Skeletal muscle tissue (tissue), 4 donors: Measurements from ENCODE around the gene INHBC. TPM values are rescaled to one million over a fixed set of nuclear protein-coding genes. Genes with fewer than 3 reads are reported as not detected.

Source experiments
- H3K27ac ChIP-seq: one replicate; pipeline ENCODE4 v1.7.0; 2013; ENCODE audit warnings: mild to moderate bottlenecking, low read depth, low read length, inconsistent platforms
- H3K27me3 ChIP-seq, 3 donors: one replicate each; pipeline ENCODE4 v1.7.0; 2013; ENCODE audit warnings: low read length in 3 of 3; ENCODE audit not compliant: control insufficient read depth in 3 of 3, insufficient read depth in 3 of 3
- H3K36me3 ChIP-seq, 3 donors: one replicate each; pipeline ENCODE4 v1.7.0; 2013; ENCODE audit warnings: low read length in 3 of 3; ENCODE audit not compliant: control insufficient read depth in 3 of 3, insufficient read depth in 3 of 3
- H3K4me1 ChIP-seq, 3 donors: one replicate each; pipeline ENCODE4 v1.7.0; 2013; ENCODE audit warnings: low read length in 3 of 3, mild to moderate bottlenecking in 3 of 3; ENCODE audit not compliant: control insufficient read depth in 3 of 3, insufficient read depth in 3 of 3
- H3K4me3 ChIP-seq, 3 donors: one replicate each; pipeline ENCODE4 v1.7.0; 2013; ENCODE audit warnings: low read length in 3 of 3
- H3K9ac ChIP-seq, 3 donors: one replicate each; pipeline ENCODE4 v1.7.0; 2013; ENCODE audit warnings: low read length in 3 of 3, mild to moderate bottlenecking in 3 of 3, moderate library complexity in 2 of 3, low read depth in 1 of 3
- H3K9me3 ChIP-seq, 3 donors: one replicate each; pipeline ENCODE4 v1.7.0; 2013; ENCODE audit warnings: low read length in 3 of 3; ENCODE audit not compliant: control insufficient read depth in 3 of 3
- total RNA-seq: library from RNA; depleted of rRNA; stranded (reverse); fragments of >200 nt; gene quantifications from one replicate; pipeline ENCODE4 v1.2.3, GENCODE V29; 2014
- donor health status: Osteomylitis.

Gene INHBC
- total RNA-seq, 1 donor from 2014 or later, result not detected

DNA sequence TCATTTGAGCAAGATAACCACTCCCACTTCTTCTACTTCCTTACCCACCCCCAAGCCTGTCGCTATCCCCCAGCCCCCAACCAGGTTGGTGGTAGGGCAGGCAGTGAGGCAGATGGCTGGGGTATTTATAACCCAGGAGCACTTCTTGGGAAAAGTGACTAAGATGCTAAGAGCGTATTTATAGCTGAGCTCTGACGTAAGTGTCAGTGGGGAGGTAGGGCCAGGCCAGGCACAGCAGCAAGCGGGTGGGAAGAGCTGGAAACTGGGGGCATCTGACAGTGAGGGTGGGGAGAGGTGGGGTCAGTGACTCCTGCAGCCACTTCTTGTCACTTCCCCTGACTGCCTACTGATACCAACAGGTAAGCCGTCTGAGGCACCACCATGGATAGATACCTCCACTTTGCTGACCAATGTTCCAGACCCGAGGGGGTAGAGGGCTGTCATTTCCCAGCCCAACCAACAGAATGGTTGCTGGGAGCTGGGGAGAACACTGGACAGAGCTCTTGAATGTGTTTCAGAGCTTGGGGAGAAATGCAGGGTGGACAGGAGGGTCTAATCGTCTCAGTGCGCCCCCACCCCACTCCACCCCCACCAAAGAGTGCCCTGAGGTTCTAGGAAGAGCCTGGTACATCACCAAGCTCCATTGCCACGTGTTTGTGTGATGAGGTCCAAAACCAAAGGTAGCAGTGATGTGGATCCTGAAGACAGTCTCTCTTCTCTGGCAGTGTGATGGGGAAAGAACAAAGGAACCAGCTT, 17.8 kb downstream of the INHBC start:
- Histone ChIP-seq H3K4me3 (peak overlapping the region; percentile 54 to 69 (median 55)), H3K36me3 (no peaks in the 10 kb centered on the region), H3K9ac (peak overlapping the region; percentile 17 to 77 (median 70)), H3K4me1 (peaks cover 25 to 50% (median 41%) of the 10 kb centered on the region in 3 donors), H3K27ac (peak overlapping the region; percentile 90), H3K9me3 (no peaks in the 10 kb centered on the region), H3K27me3 (no peaks in the 10 kb centered on the region)

- Histone ChIP-seq H3K9me3 (no peaks in the 10 kb centered on the region), H3K27ac (peak overlapping the region; percentile 90), H3K36me3 (no peaks in the 10 kb centered on the region), H3K4me3 (peak overlapping the region in 2 of 3 donors; percentile 49 to 69), H3K4me1 (peaks cover 25 to 50% (median 41%) of the 10 kb centered on the region in 3 donors), H3K9ac (peak overlapping the region in 2 of 3 donors; percentile 70 to 77), H3K27me3 (no peaks in the 10 kb centered on the region)
Observed at GRCh38 chr12:57452937-57453509, 18.4 kb downstream of the INHBC start.

- H3K9ac ChIP-seq, result no peak overlapping the region
Observed at GRCh38 chr12:57454213-57454565, 19.6 kb downstream of the INHBC start.

DNA sequence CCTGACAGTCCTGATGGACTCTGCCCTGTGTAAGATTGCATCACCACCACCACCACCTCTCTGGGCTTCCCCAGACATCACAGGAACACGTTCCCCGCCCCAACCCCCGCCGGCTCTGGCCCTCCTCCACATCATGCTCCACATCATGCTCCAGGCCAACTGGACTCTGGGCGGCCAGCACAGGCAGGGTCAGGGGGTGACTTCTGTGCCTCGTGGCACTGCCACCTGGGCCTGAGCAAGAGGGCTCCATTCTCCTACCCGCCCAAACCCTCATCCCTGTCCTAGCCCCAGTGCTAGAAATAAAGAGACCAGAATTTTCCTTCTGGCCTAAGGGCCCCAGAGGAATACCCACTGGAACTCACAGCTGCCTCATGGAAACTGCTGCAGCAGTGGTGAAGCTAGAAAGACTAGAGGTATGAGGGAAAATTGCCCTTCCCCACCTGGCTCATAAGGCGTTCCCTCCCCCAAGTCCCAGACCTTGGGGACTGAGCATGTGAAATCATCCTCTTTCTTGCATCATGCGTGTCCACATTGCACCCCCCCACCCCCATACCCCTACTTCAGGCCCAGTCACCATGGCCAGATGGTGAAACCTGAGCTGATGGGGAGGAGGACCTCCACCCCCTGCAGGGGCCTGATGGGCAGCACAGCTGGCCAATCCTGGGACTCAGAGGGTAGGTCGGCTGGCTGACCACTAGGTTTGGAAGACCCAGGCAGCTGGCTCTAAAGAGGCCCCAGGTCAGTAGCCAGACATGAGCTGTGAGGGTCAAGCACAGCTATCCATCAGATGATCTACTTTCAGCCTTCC, 20.2 kb downstream of the INHBC start, which contains the start of gene INHBE:
TSS of gene INHBE (plus strand) at position 742 of the 808 bp plus-strand sequence. CDS start 230 bp downstream, outside the sequence.
- no peaks in the 10 kb centered on the region for H3K9me3 ChIP-seq
- no peaks in the 10 kb centered on the region for H3K27me3 ChIP-seq
- H3K9ac ChIP-seq, result peak within 1 kb of the TSS; percentile 21 to 86 (median 46)
- H3K4me3 ChIP-seq, result peak within 1 kb of the TSS; percentile 23 to 77 (median 53)
- H3K4me1 ChIP-seq, result peaks cover 36 to 62% (median 50%) of the 10 kb centered on the region in 3 donors
- peak within 1 kb of the TSS; percentile 81 for H3K27ac ChIP-seq
- no peaks in the 10 kb centered on the region for H3K36me3 ChIP-seq

More at GRCh38 chr12:57454213-57454565, 19.6 kb downstream of the INHBC start:
- Histone ChIP-seq H3K9me3 (no peaks in the 10 kb centered on the region), H3K36me3 (no peaks in the 10 kb centered on the region), H3K27me3 (no peaks in the 10 kb centered on the region), H3K27ac (peak overlapping the region; percentile 81), H3K4me1 (peaks cover 34 to 59% (median 48%) of the 10 kb centered on the region in 3 donors), H3K4me3 (no peak overlapping the region)

DNA sequence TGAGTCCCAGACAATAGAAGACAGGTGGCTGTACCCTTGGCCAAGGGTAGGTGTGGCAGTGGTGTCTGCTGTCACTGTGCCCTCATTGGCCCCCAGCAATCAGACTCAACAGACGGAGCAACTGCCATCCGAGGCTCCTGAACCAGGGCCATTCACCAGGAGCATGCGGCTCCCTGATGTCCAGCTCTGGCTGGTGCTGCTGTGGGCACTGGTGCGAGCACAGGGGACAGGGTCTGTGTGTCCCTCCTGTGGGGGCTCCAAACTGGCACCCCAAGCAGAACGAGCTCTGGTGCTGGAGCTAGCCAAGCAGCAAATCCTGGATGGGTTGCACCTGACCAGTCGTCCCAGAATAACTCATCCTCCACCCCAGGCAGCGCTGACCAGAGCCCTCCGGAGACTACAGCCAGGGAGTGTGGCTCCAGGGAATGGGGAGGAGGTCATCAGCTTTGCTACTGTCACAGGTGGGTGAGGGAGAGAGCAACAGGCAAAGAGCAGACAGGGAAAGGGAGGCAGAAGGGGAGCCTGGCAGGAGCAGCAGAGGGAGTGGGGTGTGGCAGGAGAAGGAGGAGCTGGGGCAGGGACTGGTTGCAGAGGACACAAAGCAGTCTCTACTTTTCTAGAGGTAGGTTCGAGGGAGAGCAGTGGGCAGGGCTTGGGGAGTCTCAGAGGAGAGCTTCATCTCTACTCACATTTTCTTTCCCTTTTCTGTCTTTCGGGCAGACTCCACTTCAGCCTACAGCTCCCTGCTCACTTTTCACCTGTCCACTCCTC, 21.0 kb downstream of the INHBC start:
- no peaks in the 10 kb centered on the region for H3K36me3 ChIP-seq
- peak overlapping the region; percentile 21 to 86 (median 46) for H3K9ac ChIP-seq
- H3K4me1 ChIP-seq, result peaks cover 40 to 67% (median 54%) of the 10 kb centered on the region in 3 donors
- H3K9me3 ChIP-seq, result no peaks in the 10 kb centered on the region
- H3K4me3 ChIP-seq, result peak overlapping the region; percentile 23 to 77 (median 53)
- peak overlapping the region; percentile 81 for H3K27ac ChIP-seq
- H3K27me3 ChIP-seq, result peaks cover 0 to 5% (median under 1%) of the 10 kb centered on the region in 3 donors

GRCh38 chr12:57456145-57456700, 21.6 kb downstream of the INHBC start:
- peak overlapping the region in 2 of 3 donors; percentile 53 to 77 for H3K4me3 ChIP-seq
- H3K27me3 ChIP-seq, result peaks cover 5 to 11% (median 6%) of the 10 kb centered on the region in 3 donors
- peaks cover 46 to 71% (median 58%) of the 10 kb centered on the region in 3 donors for H3K4me1 ChIP-seq
- H3K9me3 ChIP-seq, result no peaks in the 10 kb centered on the region
- H3K27ac ChIP-seq, result peak overlapping the region; percentile 81
- H3K9ac ChIP-seq, result peak overlapping the region; percentile 21 to 86 (median 46)
- no peaks in the 10 kb centered on the region for H3K36me3 ChIP-seq

- H3K27me3 ChIP-seq, result peaks cover 6 to 13% (median 6%) of the 10 kb centered on the region in 3 donors
- no peak overlapping the region for H3K27ac ChIP-seq
- peak overlapping the region in 1 of 3 donors; percentile 86 for H3K9ac ChIP-seq
- peak overlapping the region in 2 of 3 donors; percentile 53 to 77 for H3K4me3 ChIP-seq
- H3K4me1 ChIP-seq, result peaks cover 51 to 69% (median 59%) of the 10 kb centered on the region in 3 donors
- H3K9me3 ChIP-seq, result no peaks in the 10 kb centered on the region
- H3K36me3 ChIP-seq, result no peaks in the 10 kb centered on the region
Observed at GRCh38 chr12:57456737-57457490, 22.3 kb downstream of the INHBC start.

GRCh38 chr12:57458665-57459054, 24.1 kb downstream of the INHBC start:
- Histone ChIP-seq H3K27ac (peak overlapping the region; percentile 34), H3K4me1 (peaks cover 45 to 63% (median 55%) of the 10 kb centered on the region in 3 donors), H3K4me3 (peak overlapping the region; percentile 91 to 92 (median 92)), H3K36me3 (no peaks in the 10 kb centered on the region), H3K27me3 (peaks cover 6 to 16% (median 6%) of the 10 kb centered on the region in 3 donors), H3K9me3 (no peaks in the 10 kb centered on the region), H3K9ac (peak overlapping the region; percentile 75 to 84 (median 79))
